GM19455 (cell line): ENCODE measurements around the gene LGR5.
"Not testable (repeated sequence)": the region's sequence is repeated elsewhere in the genome, so short reads cannot be mapped to it uniquely, and the experiment has no call there.

ENCODE experiments used
- ATAC-seq: cut with Tn5 transposase; IDR thresholded peaks from one replicate; pipeline ENCODE4 v1.9.1; 2021; ENCODE audit not compliant: unreplicated experiment

Gene LGR5

GRCh38 chr12:71546322-71546861 lies 106.8 kb downstream of the LGR5 start:
- no peak for ATAC-seq

GRCh38 chr12:71548893-71549292 lies 109.3 kb downstream of the LGR5 start:
- ATAC-seq, result no peak

- ATAC-seq, result no peak
Measured at GRCh38 chr12:71551529-71551928, 111.9 kb downstream of the LGR5 start.

GRCh38 chr12:71552728-71553501 lies 113.3 kb downstream of the LGR5 start:
- no peak for ATAC-seq

GRCh38 chr12:71555191-71555590 lies 115.6 kb downstream of the LGR5 start:
- no peak for ATAC-seq

GRCh38 chr12:71555789-71556188 lies 116.2 kb downstream of the LGR5 start:
- not testable (repeated sequence) for ATAC-seq

- no peak for ATAC-seq
Measured at GRCh38 chr12:71556448-71556847, 116.8 kb downstream of the LGR5 start.

- no peak for ATAC-seq
Measured at GRCh38 chr12:71556875-71557274, 117.3 kb downstream of the LGR5 start.

- no peak for ATAC-seq
Measured at GRCh38 chr12:71558445-71558844, 118.8 kb downstream of the LGR5 start.

GRCh38 chr12:71562676-71563595 lies 123.3 kb downstream of the LGR5 start:
- ATAC-seq, result no peak

GRCh38 chr12:71565535-71565934 lies 125.9 kb downstream of the LGR5 start:
- ATAC-seq, result no peak

- no peak for ATAC-seq
Measured at GRCh38 chr12:71566655-71567054, 127.1 kb downstream of the LGR5 start.

- no peak for ATAC-seq
Measured at GRCh38 chr12:71567537-71567936, 127.9 kb downstream of the LGR5 start.

GRCh38 chr12:71569885-71570284 lies 130.3 kb downstream of the LGR5 start:
- not testable (repeated sequence) for ATAC-seq

- no peak for ATAC-seq
Measured at GRCh38 chr12:71576496-71576895, 136.9 kb downstream of the LGR5 start.

GRCh38 chr12:71578694-71579258 lies 139.2 kb downstream of the LGR5 start:
- no peak for ATAC-seq

- ATAC-seq, result no peak
Measured at GRCh38 chr12:71581206-71581605, 141.6 kb downstream of the LGR5 start.

GRCh38 chr12:71582925-71583324 lies 143.3 kb downstream of the LGR5 start:
- ATAC-seq, result no peak

GRCh38 chr12:71584356-71584755 lies 144.8 kb downstream of the LGR5 start:
- no peak for ATAC-seq

GRCh38 chr12:71585218-71585617 lies 145.6 kb downstream of the LGR5 start:
- ATAC-seq, result no peak

- ATAC-seq, result no peak
Measured at GRCh38 chr12:71587012-71587411, 147.4 kb downstream of the LGR5 start.
